ENCODE measurements around the gene FRMD8.
A peak's percentile ranks its signal among the peaks of the same experiment; 100 is the strongest.

FRMD8 gene

GRCh38 chr11:65362320-65362931, 24.0 kb upstream of the FRMD8 start:
- Mint-ChIP-seq H3K36me3 (ENCODE audit: low read depth) (no peaks in the 10 kb centered on the region), H3K9me3 (no peaks in the 10 kb centered on the region)
- no peak for DNase-seq

GRCh38 chr11:65362966-65363365, 23.5 kb upstream of the FRMD8 start:
- ATAC-seq (no peak), DNase-seq (no peak)
- H3K9me3 Mint-ChIP-seq, result no peaks in the 10 kb centered on the region
- no peaks in the 10 kb centered on the region for H3K36me3 Mint-ChIP-seq (ENCODE audit: low read depth)
- no peaks in the 10 kb centered on the region for H3K27me3 Mint-ChIP-seq
- H3K27ac Mint-ChIP-seq, result no peak overlapping the region
- no peak overlapping the region for H3K4me3 Mint-ChIP-seq
- peaks cover 9% of the 10 kb centered on the region for H3K4me1 Mint-ChIP-seq

More at GRCh38 chr11:65362320-65362931, 24.0 kb upstream of the FRMD8 start:
- H3K4me1 Mint-ChIP-seq, result peaks cover 9% of the 10 kb centered on the region
- H3K27ac Mint-ChIP-seq, result peak overlapping the region; percentile 43
- no peak overlapping the region for H3K4me3 Mint-ChIP-seq
- ATAC-seq, result no peak
- H3K27me3 Mint-ChIP-seq, result no peaks in the 10 kb centered on the region

GRCh38 chr11:65363770-65364169, 22.7 kb upstream of the FRMD8 start:
- Mint-ChIP-seq H3K27me3 (no peaks in the 10 kb centered on the region), H3K27ac (no peak overlapping the region), H3K4me1 (peaks cover 9% of the 10 kb centered on the region), H3K36me3 (ENCODE audit: low read depth) (no peaks in the 10 kb centered on the region), H3K9me3 (no peaks in the 10 kb centered on the region), H3K4me3 (no peak overlapping the region)
- DNase-seq, result no peak
- no peak for ATAC-seq

- ATAC-seq (peak; percentile 76), DNase-seq (no peak)
- H3K4me3 Mint-ChIP-seq, result no peak overlapping the region
Observed at GRCh38 chr11:65366340-65366773, 20.1 kb upstream of the FRMD8 start.

GRCh38 chr11:65370659-65371049, 15.8 kb upstream of the FRMD8 start:
- DNase-seq, result no peak
- Mint-ChIP-seq H3K27me3 (no peaks in the 10 kb centered on the region), H3K4me3 (no peak overlapping the region), H3K4me1 (no peaks in the 10 kb centered on the region), H3K9me3 (no peaks in the 10 kb centered on the region), H3K36me3 (ENCODE audit: low read depth) (no peaks in the 10 kb centered on the region), H3K27ac (no peak overlapping the region)
- no peak for ATAC-seq

More at GRCh38 chr11:65366340-65366773, 20.1 kb upstream of the FRMD8 start:
- H3K9me3 Mint-ChIP-seq, result no peaks in the 10 kb centered on the region
- no peak overlapping the region for H3K27ac Mint-ChIP-seq
- peaks cover 9% of the 10 kb centered on the region for H3K4me1 Mint-ChIP-seq
- H3K27me3 Mint-ChIP-seq, result no peaks in the 10 kb centered on the region
- no peaks in the 10 kb centered on the region for H3K36me3 Mint-ChIP-seq (ENCODE audit: low read depth)

GRCh38 chr11:65373839-65374580, 12.4 kb upstream of the FRMD8 start:
- DNase-seq, result no peak
- ATAC-seq, result no peak
- Mint-ChIP-seq H3K4me1 (peaks cover 9% of the 10 kb centered on the region), H3K36me3 (ENCODE audit: low read depth) (no peaks in the 10 kb centered on the region), H3K9me3 (no peaks in the 10 kb centered on the region), H3K27me3 (no peaks in the 10 kb centered on the region), H3K27ac (no peak overlapping the region), H3K4me3 (no peak overlapping the region)

GRCh38 chr11:65375012-65375411, 11.4 kb upstream of the FRMD8 start:
- ATAC-seq (no peak), DNase-seq (no peak)
- H3K27ac Mint-ChIP-seq, result no peak overlapping the region
- no peaks in the 10 kb centered on the region for H3K9me3 Mint-ChIP-seq
- no peak overlapping the region for H3K4me3 Mint-ChIP-seq
- peaks cover 10% of the 10 kb centered on the region for H3K4me1 Mint-ChIP-seq
- H3K27me3 Mint-ChIP-seq, result no peaks in the 10 kb centered on the region
- no peaks in the 10 kb centered on the region for H3K36me3 Mint-ChIP-seq (ENCODE audit: low read depth)

- H3K27ac Mint-ChIP-seq, result no peak overlapping the region
- no peaks in the 10 kb centered on the region for H3K27me3 Mint-ChIP-seq
- no peaks in the 10 kb centered on the region for H3K36me3 Mint-ChIP-seq (ENCODE audit: low read depth)
- DNase-seq, result no peak
- H3K4me1 Mint-ChIP-seq, result peaks cover 14% of the 10 kb centered on the region
- ATAC-seq, result no peak
- H3K9me3 Mint-ChIP-seq, result no peaks in the 10 kb centered on the region
- no peak overlapping the region for H3K4me3 Mint-ChIP-seq
Observed at GRCh38 chr11:65376138-65376713, 10.2 kb upstream of the FRMD8 start.

GRCh38 chr11:65377036-65377435, 9.4 kb upstream of the FRMD8 start:
- no peak for ATAC-seq
- H3K27me3 Mint-ChIP-seq, result no peaks in the 10 kb centered on the region
- no peak overlapping the region for H3K4me3 Mint-ChIP-seq
- peaks cover 21% of the 10 kb centered on the region for H3K4me1 Mint-ChIP-seq
- no peaks in the 10 kb centered on the region for H3K9me3 Mint-ChIP-seq
- DNase-seq, result no peak
- no peaks in the 10 kb centered on the region for H3K36me3 Mint-ChIP-seq (ENCODE audit: low read depth)
- no peak overlapping the region for H3K27ac Mint-ChIP-seq

- H3K36me3 Mint-ChIP-seq (ENCODE audit: low read depth), result no peaks in the 10 kb centered on the region
- H3K4me3 Mint-ChIP-seq, result no peak overlapping the region
- DNase-seq (no peak), ATAC-seq (no peak)
- no peaks in the 10 kb centered on the region for H3K9me3 Mint-ChIP-seq
- peaks cover 24% of the 10 kb centered on the region for H3K4me1 Mint-ChIP-seq
- H3K27ac Mint-ChIP-seq, result peak overlapping the region; percentile 31
- no peaks in the 10 kb centered on the region for H3K27me3 Mint-ChIP-seq
Observed at GRCh38 chr11:65377777-65378176, 8.7 kb upstream of the FRMD8 start.

- no peaks in the 10 kb centered on the region for H3K27me3 Mint-ChIP-seq
Observed at GRCh38 chr11:65378208-65378927, 8.1 kb upstream of the FRMD8 start.

GRCh38 chr11:65378928-65379638, 7.4 kb upstream of the FRMD8 start:
- Mint-ChIP-seq H3K36me3 (ENCODE audit: low read depth) (no peaks in the 10 kb centered on the region), H3K9me3 (no peaks in the 10 kb centered on the region), H3K27me3 (no peaks in the 10 kb centered on the region), H3K4me3 (no peak overlapping the region), H3K27ac (no peak overlapping the region), H3K4me1 (peaks cover 37% of the 10 kb centered on the region)
- ATAC-seq (no peak), DNase-seq (no peak)

More at GRCh38 chr11:65378208-65378927, 8.1 kb upstream of the FRMD8 start:
- H3K9me3 Mint-ChIP-seq, result no peaks in the 10 kb centered on the region
- H3K4me1 Mint-ChIP-seq, result peaks cover 30% of the 10 kb centered on the region
- H3K36me3 Mint-ChIP-seq (ENCODE audit: low read depth), result no peaks in the 10 kb centered on the region
- ATAC-seq (no peak), DNase-seq (no peak)
- no peak overlapping the region for H3K4me3 Mint-ChIP-seq
- no peak overlapping the region for H3K27ac Mint-ChIP-seq

- ATAC-seq (no peak), DNase-seq (no peak)
- no peaks in the 10 kb centered on the region for H3K27me3 Mint-ChIP-seq
- no peak overlapping the region for H3K27ac Mint-ChIP-seq
- H3K9me3 Mint-ChIP-seq, result no peaks in the 10 kb centered on the region
- no peaks in the 10 kb centered on the region for H3K36me3 Mint-ChIP-seq (ENCODE audit: low read depth)
- H3K4me3 Mint-ChIP-seq, result no peak overlapping the region
- H3K4me1 Mint-ChIP-seq, result peaks cover 45% of the 10 kb centered on the region
Observed at GRCh38 chr11:65379698-65380459, 6.6 kb upstream of the FRMD8 start.

All from activated naive CD8-positive, alpha-beta T cell treated with anti-CD3 and anti-CD28 coated beads, Interleukin-2, amount 50 U/mL, for 24 hours (primary cell).